ENCODE measurements around the gene NEK10. TPM values are rescaled to one million over a fixed set of nuclear protein-coding genes. Genes with fewer than 3 reads are reported as not detected.

Gene NEK10
- total RNA-seq, 2 experiments from 2014 or later = 0.29 to 0.58 TPM

GRCh38 chr3:27090275-27091041 is 278.7 kb downstream of the NEK10 start:
- ATAC-seq (no peak), DNase-seq (no peak)
- Mint-ChIP-seq H3K36me3 (ENCODE audit: low read depth) (no peaks in the 10 kb centered on the region), H3K27ac (no peak overlapping the region), H3K4me3 (no peak overlapping the region), H3K9me3 (no peaks in the 10 kb centered on the region), H3K27me3 (no peaks in the 10 kb centered on the region), H3K4me1 (ENCODE audit: low read depth) (no peaks in the 10 kb centered on the region)
- POLR2A ChIA-PET = no interaction called here
- CTCF ChIA-PET = no interaction called here
- TF ChIP-seq CTCF (IDR thresholded peaks at IDR 0.05) = no peak
- intact Hi-C loops (cut with micrococcal nuclease) = no loop called here

GRCh38 chr3:27089645-27090044 is 279.5 kb downstream of the NEK10 start:
- Mint-ChIP-seq H3K9me3 (no peaks in the 10 kb centered on the region), H3K27ac (no peak overlapping the region), H3K4me1 (ENCODE audit: low read depth) (no peaks in the 10 kb centered on the region), H3K27me3 (no peaks in the 10 kb centered on the region), H3K36me3 (ENCODE audit: low read depth) (no peaks in the 10 kb centered on the region), H3K4me3 (no peak overlapping the region)
- intact Hi-C loops (cut with micrococcal nuclease) = no loop called here
- POLR2A ChIA-PET = no interaction called here
- TF ChIP-seq CTCF (IDR thresholded peaks at IDR 0.05) = no peak
- CTCF ChIA-PET = no interaction called here
- no peak for DNase-seq
- no peak for ATAC-seq

GRCh38 chr3:27089068-27089467 is 280.1 kb downstream of the NEK10 start:
- Mint-ChIP-seq H3K27ac (no peak overlapping the region), H3K4me3 (no peak overlapping the region), H3K9me3 (no peaks in the 10 kb centered on the region), H3K27me3 (no peaks in the 10 kb centered on the region), H3K36me3 (ENCODE audit: low read depth) (no peaks in the 10 kb centered on the region), H3K4me1 (ENCODE audit: low read depth) (no peaks in the 10 kb centered on the region)
- TF ChIP-seq CTCF (IDR thresholded peaks at IDR 0.05) = no peak
- DNase-seq (no peak), ATAC-seq (no peak)
- POLR2A ChIA-PET = no interaction called here
- intact Hi-C loops (cut with micrococcal nuclease) = no loop called here
- CTCF ChIA-PET = no interaction called here

- no peak for TF ChIP-seq CTCF (IDR thresholded peaks at IDR 0.05)
- no peaks in the 10 kb centered on the region for H3K9me3 Mint-ChIP-seq
- H3K27ac Mint-ChIP-seq = no peak overlapping the region
- no peak overlapping the region for H3K4me3 Mint-ChIP-seq
- intact Hi-C loops (cut with micrococcal nuclease) = no loop called here
- no peaks in the 10 kb centered on the region for H3K27me3 Mint-ChIP-seq
- H3K36me3 Mint-ChIP-seq (ENCODE audit: low read depth) = no peaks in the 10 kb centered on the region
- H3K4me1 Mint-ChIP-seq (ENCODE audit: low read depth) = no peaks in the 10 kb centered on the region
- ChIA-PET CTCF (interaction anchor here (0.9 kb wide), 1 partner anchor 9 kb away, joined by 3 read pairs; no protein-coding TSS in a partner anchor), POLR2A (no interaction called here)
- ATAC-seq = no peak
- DNase-seq = no peak
Measured at GRCh38 chr3:27085829-27086730, 283.1 kb downstream of the NEK10 start.

Measured in activated CD8-positive, alpha-beta T cell treated with anti-CD3 and anti-CD28 coated beads for 36 hours (primary cell).